ENCODE data around the gene ALX4.

GRCh38 chr11:44356351-44356750, 46.4 kb upstream of the ALX4 start:
- TF ChIP-seq CTCF (IDR thresholded peaks at IDR 0.05; ENCODE audit: borderline replicate concordance, extremely low read depth, low read length, poor library complexity, severe bottlenecking) (no peak), EZH2 (IDR thresholded peaks at IDR 0.05; ENCODE audit: borderline replicate concordance, low read depth, low read length, severe bottlenecking) (no peak)

Measured in DND-41 (cell line).